Psoas muscle (tissue), 8 donors: ENCODE results near the gene ABLIM1. TPM values are rescaled to one million over a fixed set of nuclear protein-coding genes. Genes with fewer than 3 reads are reported as not detected.

ENCODE experiments used
- ATAC-seq, 4 donors: fragments of 200-7000 bp; cut with Tn5 transposase; one replicate each; pipeline ENCODE4 v1.9.1; 2020; ENCODE audit warnings: moderate library complexity in 3 of 4, mild to moderate bottlenecking in 2 of 4
- DNase-seq, 2 donors: peaks; one replicate each; pipeline ENCODE4 v3.0.0-alpha.2; 2020
- H3K27ac ChIP-seq: fragments of 200-600 bp; one replicate; pipeline ENCODE4 v1.8.0; 2022
- H3K27me3 ChIP-seq, 3 donors: fragments of 200-600 bp in 1 of 3; one replicate each; pipeline versions ENCODE4 v1.6.1 to v1.8.0; 2013 to 2022; ENCODE audit warnings: low read length in 2 of 3, mild to moderate bottlenecking in 2 of 3, moderate library complexity in 1 of 3; ENCODE audit not compliant: insufficient read depth in 3 of 3
- H3K36me3 ChIP-seq, 2 donors: fragments of 200-600 bp in 1 of 2; one replicate each; pipeline versions ENCODE4 v1.6.1 to v1.8.0; 2013 to 2022; ENCODE audit warnings: low read depth in 1 of 2, mild to moderate bottlenecking in 1 of 2, moderate library complexity in 1 of 2; ENCODE audit not compliant: insufficient read depth in 1 of 2
- H3K4me1 ChIP-seq: fragments of 200-600 bp; one replicate; pipeline ENCODE4 v1.8.0; 2022
- H3K4me3 ChIP-seq: fragments of 200-600 bp; one replicate; pipeline ENCODE4 v1.8.0; 2022; ENCODE audit warnings: mild to moderate bottlenecking
- H3K9me3 ChIP-seq: fragments of 200-600 bp; one replicate; pipeline ENCODE4 v1.8.0; 2022
- WGBS, 3 donors: extraction: QIAGEN DNeasy Blood & Tissue Kit; methylation state at CpG; one replicate each; pipeline versions ENCODE4 v1.1.6 to v1.1.7; 2013; 5-methylcytosine and 5-hydroxymethylcytosine counted together
- intact Hi-C, 2 donors: fragments of 100-400 bp; cut with DNase I; formaldehyde crosslinking; loops; one replicate each; pipeline versions ENCODE4 v1.11.0 to v1.14.2; 2022
- polyA plus RNA-seq, 3 donors: library from polyadenylated mRNA; stranded (reverse); fragments of 200-250 nt; gene quantifications; one replicate each; pipeline ENCODE4 v1.2.3, GENCODE V29; 2013
- total RNA-seq, 4 donors: library from RNA; stranded (reverse); fragmentation: NEBNext Ultra II Directional in 2 of 4; extraction: Animal tissue kit (Norgen Biotek cat#: 25700) in 2 of 4; gene quantifications; one replicate each; pipeline versions ENCODE4 v1.2.1 to v1.2.4, GENCODE V29; 2021 to 2023
- TF ChIP-seq, protein P1 (sequence below): fragments of 200-600 bp; IDR thresholded peaks from one replicate; pipeline ENCODE4 v1.8.0; 2022; ENCODE audit warnings: antibody characterized with exemption
- donor health status: healthy with polysubstance abuse.
- donor health status: DM: no; HTN: no; CAD: no; lungs with moderate emphysema.
- donor health status: Bipolar disorder and iron deficiency.
- donor health status: healthy.
- donor health status: DM: yes; HTN: yes; CAD: no.
- donor health status: DM: no; HTN: no; CAD: no.
- donor health status: DM: no; HTN: no; CAD: no.
- donor health status: DM: yes; HTN: yes; CAD: no.

ABLIM1 gene
- total and polyA plus RNA-seq, 7 donors, result 15.4 to 183 (median 21.8) TPM

DNA sequence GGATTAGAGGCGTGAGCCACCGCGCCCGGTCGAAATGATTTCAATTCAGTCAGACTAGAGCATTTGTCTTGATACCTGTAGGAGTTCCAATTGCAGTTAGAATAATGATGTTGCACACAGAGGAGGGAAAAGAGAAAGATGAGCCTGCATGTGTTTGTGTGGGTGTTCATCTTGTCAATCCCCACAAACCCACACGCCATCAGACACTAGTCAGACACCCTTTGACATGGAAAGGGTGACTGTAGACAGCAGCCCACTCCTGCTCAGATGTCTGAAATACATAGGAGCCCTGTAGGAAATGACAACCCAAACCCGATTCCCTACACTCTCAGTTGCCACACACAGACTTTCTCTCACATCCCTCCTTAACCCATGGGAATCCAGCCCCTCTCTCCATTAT lies 92.0 kb downstream of the ABLIM1 start:
- no peak for ATAC-seq
- WGBS, 3 donors, result 92 to 94% (median 94%) methylated on average over 7 of the region's 7 CpGs
- Histone ChIP-seq H3K36me3 (no peaks in the 10 kb centered on the region), H3K9me3 (no peaks in the 10 kb centered on the region), H3K27me3 (no peaks in the 10 kb centered on the region), H3K27ac (no peak overlapping the region), H3K4me1 (no peaks in the 10 kb centered on the region), H3K4me3 (no peak overlapping the region)
- DNase-seq, result no peak
- intact Hi-C loops, result no loop called here
- TF ChIP-seq, protein P1, sequence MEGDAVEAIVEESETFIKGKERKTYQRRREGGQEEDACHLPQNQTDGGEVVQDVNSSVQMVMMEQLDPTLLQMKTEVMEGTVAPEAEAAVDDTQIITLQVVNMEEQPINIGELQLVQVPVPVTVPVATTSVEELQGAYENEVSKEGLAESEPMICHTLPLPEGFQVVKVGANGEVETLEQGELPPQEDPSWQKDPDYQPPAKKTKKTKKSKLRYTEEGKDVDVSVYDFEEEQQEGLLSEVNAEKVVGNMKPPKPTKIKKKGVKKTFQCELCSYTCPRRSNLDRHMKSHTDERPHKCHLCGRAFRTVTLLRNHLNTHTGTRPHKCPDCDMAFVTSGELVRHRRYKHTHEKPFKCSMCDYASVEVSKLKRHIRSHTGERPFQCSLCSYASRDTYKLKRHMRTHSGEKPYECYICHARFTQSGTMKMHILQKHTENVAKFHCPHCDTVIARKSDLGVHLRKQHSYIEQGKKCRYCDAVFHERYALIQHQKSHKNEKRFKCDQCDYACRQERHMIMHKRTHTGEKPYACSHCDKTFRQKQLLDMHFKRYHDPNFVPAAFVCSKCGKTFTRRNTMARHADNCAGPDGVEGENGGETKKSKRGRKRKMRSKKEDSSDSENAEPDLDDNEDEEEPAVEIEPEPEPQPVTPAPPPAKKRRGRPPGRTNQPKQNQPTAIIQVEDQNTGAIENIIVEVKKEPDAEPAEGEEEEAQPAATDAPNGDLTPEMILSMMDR, result no peak

GRCh38 chr10:114565066-114565465 lies 93.0 kb downstream of the ABLIM1 start:
- H3K27me3 ChIP-seq, result no peaks in the 10 kb centered on the region
- DNase-seq (no peak), ATAC-seq (no peak)
- no peak overlapping the region for H3K4me3 ChIP-seq
- no peak overlapping the region for H3K27ac ChIP-seq
- H3K36me3 ChIP-seq, result no peaks in the 10 kb centered on the region
- no peaks in the 10 kb centered on the region for H3K4me1 ChIP-seq
- TF ChIP-seq, protein P1, result no peak
- H3K9me3 ChIP-seq, result no peaks in the 10 kb centered on the region
- intact Hi-C loops, result no loop called here

- H3K4me3 ChIP-seq, result no peak overlapping the region
- no peaks in the 10 kb centered on the region for H3K36me3 ChIP-seq
- ATAC-seq (no peak), DNase-seq (no peak)
- TF ChIP-seq, protein P1, result no peak
- H3K4me1 ChIP-seq, result peaks cover 5% of the 10 kb centered on the region
- intact Hi-C loops, result no loop called here
- peaks cover 3% of the 10 kb centered on the region for H3K9me3 ChIP-seq
- H3K27ac ChIP-seq, result no peak overlapping the region
- 60 to 76% (median 68%) methylated on average over 7 of the region's 7 CpGs for WGBS, 3 donors
- no peaks in the 10 kb centered on the region for H3K27me3 ChIP-seq
Observed at GRCh38 chr10:114561008-114561523, 97.0 kb downstream of the ABLIM1 start.

GRCh38 chr10:114560144-114560543 lies 97.9 kb downstream of the ABLIM1 start:
- intact Hi-C loops, result no loop called here
- WGBS, 3 donors, result 84 to 97% (median 88%) methylated on average over 5 of the region's 5 CpGs
- Histone ChIP-seq H3K4me1 (peaks cover 5% of the 10 kb centered on the region), H3K36me3 (no peaks in the 10 kb centered on the region), H3K4me3 (no peak overlapping the region), H3K27ac (no peak overlapping the region), H3K27me3 (no peaks in the 10 kb centered on the region), H3K9me3 (peaks cover 3% of the 10 kb centered on the region)
- DNase-seq, result no peak
- ATAC-seq, result no peak
- TF ChIP-seq, protein P1, result no peak

GRCh38 chr10:114559636-114560035 lies 98.4 kb downstream of the ABLIM1 start:
- Histone ChIP-seq H3K9me3 (peaks cover 3% of the 10 kb centered on the region), H3K4me3 (no peak overlapping the region), H3K27me3 (no peaks in the 10 kb centered on the region), H3K36me3 (no peaks in the 10 kb centered on the region), H3K27ac (no peak overlapping the region), H3K4me1 (peaks cover 5% of the 10 kb centered on the region)
- WGBS, 3 donors, result 94 to 100% (median 98%) methylated on average over 1 of the region's 1 CpG
- TF ChIP-seq, protein P1, result no peak
- intact Hi-C loops, result loop anchor here in 1 of 2 donors (10.0 kb wide), 1 partner anchor 565 kb away; no protein-coding TSS in a partner anchor
- DNase-seq (no peak), ATAC-seq (no peak)
